HG03064 (cell line): ENCODE results near the gene RFC1.
"Not testable (repeated sequence)": the region's sequence is repeated elsewhere in the genome, so short reads cannot be mapped to it uniquely, and the experiment has no call there.

ENCODE experiments used
- ATAC-seq: cut with Tn5 transposase; IDR thresholded peaks from one replicate; pipeline ENCODE4 v1.9.1; 2021; ENCODE audit warnings: low read depth; ENCODE audit not compliant: unreplicated experiment

Gene RFC1

GRCh38 chr4:39365830-39366771 is at the start of gene RFC1:
TSS of gene RFC1 (minus strand) at chr4:39366362. CDS start at chr4:39366241, 121 bp downstream.
- ATAC-seq = peak; percentile 47

- no peak for ATAC-seq
Observed at GRCh38 chr4:39415678-39416283, 49.6 kb upstream of the RFC1 start.

DNA sequence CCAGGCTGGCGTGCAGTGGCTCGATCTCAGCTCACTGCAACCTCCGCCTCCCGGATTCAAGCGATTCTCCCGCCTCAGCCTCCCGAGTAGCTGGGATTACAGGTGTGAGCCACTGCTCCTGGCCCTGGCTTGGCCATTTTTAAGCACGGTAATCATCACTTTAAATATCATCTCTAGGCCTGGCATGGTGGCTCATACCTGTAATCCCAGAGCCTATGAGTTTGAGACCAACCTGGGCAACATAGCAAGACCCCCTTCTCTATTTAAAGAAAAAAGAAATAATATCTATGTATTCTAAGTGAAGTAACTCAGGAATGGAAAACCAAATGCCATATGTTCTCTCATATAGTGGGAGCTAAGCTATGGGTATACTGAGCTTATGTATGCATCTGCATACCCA is 45.4 kb upstream of the RFC1 start:
- ATAC-seq = not testable (repeated sequence)

- no peak for ATAC-seq
Observed at GRCh38 chr4:39410415-39410814, 44.3 kb upstream of the RFC1 start.

DNA sequence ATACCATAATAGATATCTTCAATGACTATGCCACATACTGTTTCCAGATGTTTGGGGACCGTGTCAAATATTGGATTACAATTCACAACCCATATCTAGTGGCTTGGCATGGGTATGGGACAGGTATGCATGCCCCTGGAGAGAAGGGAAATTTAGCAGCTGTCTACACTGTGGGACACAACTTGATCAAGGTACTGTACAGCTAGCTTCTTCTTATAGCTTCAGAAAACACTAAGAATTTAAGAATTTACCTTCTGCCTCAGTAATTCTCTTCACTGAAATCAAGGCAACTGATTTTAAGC is 41.4 kb upstream of the RFC1 start:
- ATAC-seq = no peak

- no peak for ATAC-seq
Observed at GRCh38 chr4:39406763-39407583, 40.8 kb upstream of the RFC1 start, which contains the start of gene KLB. TSS of gene KLB (plus strand) at chr4:39406930. CDS start at chr4:39406950, 20 bp downstream.

- not testable (repeated sequence) for ATAC-seq
Observed at GRCh38 chr4:39401640-39402039, 35.5 kb upstream of the RFC1 start.

GRCh38 chr4:39394706-39395105 is 28.5 kb upstream of the RFC1 start:
- no peak for ATAC-seq

GRCh38 chr4:39390603-39391002 is 24.4 kb upstream of the RFC1 start:
- no peak for ATAC-seq

GRCh38 chr4:39384563-39384962 is 18.4 kb upstream of the RFC1 start:
- no peak for ATAC-seq

GRCh38 chr4:39383690-39384089 is 17.5 kb upstream of the RFC1 start:
- no peak for ATAC-seq

- ATAC-seq = no peak
Observed at GRCh38 chr4:39375478-39375877, 9.3 kb upstream of the RFC1 start.

GRCh38 chr4:39371209-39371608 is 5.0 kb upstream of the RFC1 start:
- not testable (repeated sequence) for ATAC-seq

DNA sequence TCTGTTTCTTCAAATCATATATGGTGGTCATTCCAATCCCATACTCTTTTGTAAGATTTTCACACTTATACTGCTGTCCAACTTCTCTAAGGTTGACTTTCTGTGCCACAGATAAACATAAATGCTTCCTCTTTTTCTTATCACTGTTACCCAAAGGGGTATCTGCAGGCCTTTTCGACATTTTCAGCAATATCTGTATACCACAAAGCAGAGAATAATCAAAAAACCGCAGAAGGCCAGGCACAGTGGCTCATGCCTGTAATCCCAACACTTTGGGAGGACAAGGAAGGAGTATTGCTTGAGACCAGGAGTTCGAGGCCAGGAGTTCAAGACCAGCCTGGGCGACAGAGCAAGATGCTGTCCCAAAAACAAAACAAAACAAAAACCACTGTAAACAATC is 3.1 kb upstream of the RFC1 start:
- ATAC-seq = no peak

GRCh38 chr4:39367166-39367565 is 1.0 kb upstream of the RFC1 start:
- ATAC-seq = no peak

DNA sequence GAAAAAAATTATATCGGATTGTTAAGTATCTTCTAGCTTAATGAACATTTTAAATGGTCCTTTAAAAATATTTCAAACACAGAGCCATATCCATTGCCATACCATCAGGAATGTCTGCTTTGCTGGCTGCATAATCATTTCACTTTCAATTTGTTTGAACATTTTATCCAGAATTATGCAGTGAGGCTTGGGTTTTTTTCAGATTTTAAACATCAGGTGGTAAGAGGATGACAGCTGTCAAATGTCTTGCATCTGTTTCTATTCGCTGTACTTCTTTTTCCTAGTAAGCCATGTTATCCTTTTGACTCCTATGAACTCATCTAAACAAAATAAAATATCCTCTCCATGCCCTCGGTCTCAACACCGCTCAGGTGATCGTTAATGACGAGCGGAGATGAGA is 802 bp downstream of the RFC1 start:
- ATAC-seq = peak; percentile 3

- ATAC-seq = no peak
Observed at GRCh38 chr4:39363773-39364393, 2.3 kb downstream of the RFC1 start.

DNA sequence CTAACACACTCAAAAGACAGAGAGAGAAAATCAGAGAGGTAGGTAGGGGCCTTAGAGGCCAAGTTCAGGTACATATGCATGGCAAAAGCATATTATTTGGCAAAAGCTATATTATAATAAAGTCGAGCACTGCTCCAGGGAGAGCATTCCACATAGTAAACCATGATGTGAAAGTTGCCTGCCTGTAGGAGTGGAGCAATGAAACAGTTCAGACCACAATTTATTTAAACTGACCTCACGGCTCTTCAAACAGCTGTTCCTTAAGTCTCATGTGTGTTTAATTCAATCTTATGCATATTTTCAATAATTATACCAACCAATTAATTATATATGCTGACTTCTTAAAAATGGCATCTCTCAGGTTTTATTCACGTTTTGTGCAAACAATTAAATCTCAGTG is 3.3 kb downstream of the RFC1 start:
- no peak for ATAC-seq

GRCh38 chr4:39360611-39361010 is 5.6 kb downstream of the RFC1 start:
- ATAC-seq = not testable (repeated sequence)

- no peak for ATAC-seq
Observed at GRCh38 chr4:39357002-39357401, 9.2 kb downstream of the RFC1 start.

- ATAC-seq = no peak
Observed at GRCh38 chr4:39354254-39354552, 12.0 kb downstream of the RFC1 start.
